ENCODE results near the gene FOS. TPM values are rescaled to one million over a fixed set of nuclear protein-coding genes. Genes with fewer than 3 reads are reported as not detected.
"Not testable (repeated sequence)": the region's sequence is repeated elsewhere in the genome, so short reads cannot be mapped to it uniquely, and the experiment has no call there.

Gene FOS
- total RNA-seq: 3.6 and 4.3 TPM in 2 replicates

GRCh38 chr14:75278422-75279152 lies at the start of gene FOS:
Gene FOS (plus strand): TSS chr14:75278828. CDS start chr14:75278983, 155 bp downstream.
- intact Hi-C loops (cut with micrococcal nuclease): loop anchor here (1.0 kb wide), 4 partner anchors 16 to 102 kb away; partner anchors contain the start of gene TMED10

- intact Hi-C loops (cut with micrococcal nuclease): no loop called here
Measured at GRCh38 chr14:75229661-75230139, 48.9 kb upstream of the FOS start.

GRCh38 chr14:75230140-75230792 lies 48.4 kb upstream of the FOS start:
- intact Hi-C loops (cut with micrococcal nuclease): no loop called here

GRCh38 chr14:75231320-75231719 lies 47.3 kb upstream of the FOS start:
- intact Hi-C loops (cut with micrococcal nuclease): no loop called here

- intact Hi-C loops (cut with micrococcal nuclease): loop anchor here (1.0 to 2.0 kb wide), 3 partner anchors 17 to 63 kb away; no protein-coding TSS in a partner anchor
Measured at GRCh38 chr14:75232191-75232590, 46.4 kb upstream of the FOS start.

- intact Hi-C loops (cut with micrococcal nuclease): loop anchor here (1.0 to 2.0 kb wide), 3 partner anchors 17 to 62 kb away; no protein-coding TSS in a partner anchor
Measured at GRCh38 chr14:75232597-75232996, 46.0 kb upstream of the FOS start.

GRCh38 chr14:75234173-75235115 lies 44.2 kb upstream of the FOS start:
- intact Hi-C loops (cut with micrococcal nuclease): no loop called here

- intact Hi-C loops (cut with micrococcal nuclease): not testable (repeated sequence)
Measured at GRCh38 chr14:75235198-75235597, 43.4 kb upstream of the FOS start.

- intact Hi-C loops (cut with micrococcal nuclease): no loop called here
Measured at GRCh38 chr14:75236467-75236866, 42.2 kb upstream of the FOS start.

GRCh38 chr14:75236901-75237419 lies 41.7 kb upstream of the FOS start:
- intact Hi-C loops (cut with micrococcal nuclease): no loop called here

- intact Hi-C loops (cut with micrococcal nuclease): no loop called here
Measured at GRCh38 chr14:75238756-75239455, 39.7 kb upstream of the FOS start.

GRCh38 chr14:75240781-75241180 lies 37.8 kb upstream of the FOS start:
- intact Hi-C loops (cut with micrococcal nuclease): no loop called here

GRCh38 chr14:75242546-75243273 lies 35.9 kb upstream of the FOS start:
- intact Hi-C loops (cut with micrococcal nuclease): no loop called here

GRCh38 chr14:75244121-75244520 lies 34.5 kb upstream of the FOS start:
- intact Hi-C loops (cut with micrococcal nuclease): no loop called here

- intact Hi-C loops (cut with micrococcal nuclease): no loop called here
Measured at GRCh38 chr14:75246546-75247285, 31.9 kb upstream of the FOS start.

GRCh38 chr14:75247286-75247922 lies 31.2 kb upstream of the FOS start:
- intact Hi-C loops (cut with micrococcal nuclease): no loop called here

- intact Hi-C loops (cut with micrococcal nuclease): no loop called here
Measured at GRCh38 chr14:75247939-75248338, 30.7 kb upstream of the FOS start.

- intact Hi-C loops (cut with micrococcal nuclease): loop anchor here (1.0 kb wide), 7 partner anchors 10 to 94 kb away; partner anchors contain the start of genes FOS and TMED10
Measured at GRCh38 chr14:75249251-75249957, 29.2 kb upstream of the FOS start.
